IMR-90 (cell line): ENCODE data around the gene SPPL2C.

Experiments used
- CEBPB ChIP-seq: IDR thresholded peaks from 2 replicates; pipeline ENCODE4 v1.6.1; 2012; ENCODE audit warnings: low read depth, low read length, improper control_type of control experiment
- CHD1 ChIP-seq: IDR thresholded peaks from 2 replicates; pipeline ENCODE4 v1.6.1; 2012; ENCODE audit warnings: low read depth, low read length, improper control_type of control experiment
- FOS ChIP-seq: fragments of 150-350 bp; IDR thresholded peaks from 2 replicates; pipeline ENCODE4 v1.6.1; 2016; ENCODE audit warnings: low read depth, low read length
- MAFK ChIP-seq: IDR thresholded peaks from 2 replicates; pipeline ENCODE4 v1.6.1; 2012; ENCODE audit warnings: low read depth, low read length, improper control_type of control experiment
- MAZ ChIP-seq: IDR thresholded peaks from 2 replicates; pipeline ENCODE4 v1.6.1; 2012; ENCODE audit warnings: low read depth, mild to moderate bottlenecking, low read length, improper control_type of control experiment, moderate library complexity, borderline replicate concordance
- NFE2L2 ChIP-seq: fragments of 150-350 bp; IDR thresholded peaks from 2 replicates; pipeline ENCODE4 v1.6.1; 2016; ENCODE audit warnings: low read depth, mild to moderate bottlenecking, low read length
- POLR2A ChIP-seq: IDR thresholded peaks from 2 replicates; pipeline ENCODE4 v1.6.1; 2012; ENCODE audit warnings: mild to moderate bottlenecking, low read depth, low read length
- RAD21 ChIP-seq: IDR thresholded peaks from 2 replicates; pipeline ENCODE4 v1.6.1; 2012; ENCODE audit warnings: low read length, improper control_type of control experiment
- RCOR1 ChIP-seq: IDR thresholded peaks from 2 replicates; pipeline ENCODE4 v1.6.1; 2012; ENCODE audit warnings: mild to moderate bottlenecking, low read length, improper control_type of control experiment; ENCODE audit not compliant: insufficient replicate concordance
- RFX5 ChIP-seq: IDR thresholded peaks from 2 replicates; pipeline ENCODE4 v1.8.0; 2012; ENCODE audit warnings: low read depth, mild to moderate bottlenecking, low read length, moderate library complexity
- SMC3 ChIP-seq: fragments of 150-350 bp; IDR thresholded peaks from 2 replicates; pipeline ENCODE4 v1.6.1; 2016; ENCODE audit warnings: low read depth, mild to moderate bottlenecking, antibody characterized with exemption, low read length, moderate library complexity
- TF ChIP-seq, protein P1 (sequence below): conservative IDR thresholded peaks from 2 replicates; pipeline ENCODE4 v1.5.1; 2012; ENCODE audit warnings: mild to moderate bottlenecking, low read depth, low read length, improper control_type of control experiment
- TF ChIP-seq, protein P2 (sequence below): fragments of 150-350 bp; IDR thresholded peaks from 2 replicates; pipeline ENCODE4 v1.6.1; 2016; ENCODE audit warnings: low read depth, mild to moderate bottlenecking, low read length, moderate library complexity, borderline replicate concordance

DNA sequence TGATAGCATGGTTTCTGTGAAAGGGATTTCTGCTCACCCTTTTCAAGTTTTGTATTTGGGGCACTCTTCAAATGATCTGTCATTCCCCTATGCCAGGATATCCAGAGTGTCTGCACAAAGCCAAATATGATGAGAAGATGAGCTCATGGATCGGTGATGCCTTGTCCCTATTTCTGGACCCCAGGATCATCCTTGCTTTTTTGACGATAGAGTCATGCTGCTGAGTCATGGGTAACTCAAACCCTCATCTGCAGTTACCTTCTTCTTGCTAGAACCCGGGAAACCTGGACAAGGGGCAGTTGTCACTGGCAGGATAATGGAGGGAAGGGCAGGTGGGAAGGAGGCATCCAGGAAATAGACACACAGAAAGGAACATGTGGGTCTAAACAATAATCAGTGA is 31.9 kb downstream of the SPPL2C start:
- TF ChIP-seq, protein P1, sequence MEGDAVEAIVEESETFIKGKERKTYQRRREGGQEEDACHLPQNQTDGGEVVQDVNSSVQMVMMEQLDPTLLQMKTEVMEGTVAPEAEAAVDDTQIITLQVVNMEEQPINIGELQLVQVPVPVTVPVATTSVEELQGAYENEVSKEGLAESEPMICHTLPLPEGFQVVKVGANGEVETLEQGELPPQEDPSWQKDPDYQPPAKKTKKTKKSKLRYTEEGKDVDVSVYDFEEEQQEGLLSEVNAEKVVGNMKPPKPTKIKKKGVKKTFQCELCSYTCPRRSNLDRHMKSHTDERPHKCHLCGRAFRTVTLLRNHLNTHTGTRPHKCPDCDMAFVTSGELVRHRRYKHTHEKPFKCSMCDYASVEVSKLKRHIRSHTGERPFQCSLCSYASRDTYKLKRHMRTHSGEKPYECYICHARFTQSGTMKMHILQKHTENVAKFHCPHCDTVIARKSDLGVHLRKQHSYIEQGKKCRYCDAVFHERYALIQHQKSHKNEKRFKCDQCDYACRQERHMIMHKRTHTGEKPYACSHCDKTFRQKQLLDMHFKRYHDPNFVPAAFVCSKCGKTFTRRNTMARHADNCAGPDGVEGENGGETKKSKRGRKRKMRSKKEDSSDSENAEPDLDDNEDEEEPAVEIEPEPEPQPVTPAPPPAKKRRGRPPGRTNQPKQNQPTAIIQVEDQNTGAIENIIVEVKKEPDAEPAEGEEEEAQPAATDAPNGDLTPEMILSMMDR: no peak
- TF ChIP-seq POLR2A (no peak), RFX5 (no peak), RCOR1 (no peak), CEBPB (no peak), CHD1 (no peak), FOS (no peak), NFE2L2 (no peak), MAFK (no peak), SMC3 (no peak), RAD21 (no peak), MAZ (no peak)
- TF ChIP-seq, protein P2, sequence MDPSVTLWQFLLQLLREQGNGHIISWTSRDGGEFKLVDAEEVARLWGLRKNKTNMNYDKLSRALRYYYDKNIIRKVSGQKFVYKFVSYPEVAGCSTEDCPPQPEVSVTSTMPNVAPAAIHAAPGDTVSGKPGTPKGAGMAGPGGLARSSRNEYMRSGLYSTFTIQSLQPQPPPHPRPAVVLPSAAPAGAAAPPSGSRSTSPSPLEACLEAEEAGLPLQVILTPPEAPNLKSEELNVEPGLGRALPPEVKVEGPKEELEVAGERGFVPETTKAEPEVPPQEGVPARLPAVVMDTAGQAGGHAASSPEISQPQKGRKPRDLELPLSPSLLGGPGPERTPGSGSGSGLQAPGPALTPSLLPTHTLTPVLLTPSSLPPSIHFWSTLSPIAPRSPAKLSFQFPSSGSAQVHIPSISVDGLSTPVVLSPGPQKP: no peak
